ENCODE data around the gene OASL.
"Not testable (repeated sequence)": the region's sequence is repeated elsewhere in the genome, so short reads cannot be mapped to it uniquely, and the experiment has no call there.

The OASL gene

DNA sequence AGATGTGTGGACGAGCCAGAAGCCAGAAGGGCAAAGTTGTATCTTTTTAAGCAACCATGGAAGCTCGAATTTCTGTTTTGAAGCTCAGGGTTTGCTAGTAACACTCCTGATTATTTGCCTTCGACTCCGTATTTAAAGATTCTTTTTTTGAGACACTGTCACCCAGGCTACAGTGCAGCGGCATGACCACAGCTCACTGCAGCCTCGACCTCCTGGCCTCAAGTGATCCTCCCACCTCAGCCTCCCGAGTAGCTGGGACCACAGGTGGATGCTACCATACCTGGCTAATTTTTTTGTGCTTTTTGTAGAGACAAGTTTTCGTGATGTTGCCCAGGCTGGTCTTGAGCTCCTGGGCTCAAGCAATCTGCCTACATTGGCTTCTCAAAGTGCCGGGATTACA lies 18.7 kb upstream of the OASL start:
- peak; percentile 33 for DNase-seq

DNA sequence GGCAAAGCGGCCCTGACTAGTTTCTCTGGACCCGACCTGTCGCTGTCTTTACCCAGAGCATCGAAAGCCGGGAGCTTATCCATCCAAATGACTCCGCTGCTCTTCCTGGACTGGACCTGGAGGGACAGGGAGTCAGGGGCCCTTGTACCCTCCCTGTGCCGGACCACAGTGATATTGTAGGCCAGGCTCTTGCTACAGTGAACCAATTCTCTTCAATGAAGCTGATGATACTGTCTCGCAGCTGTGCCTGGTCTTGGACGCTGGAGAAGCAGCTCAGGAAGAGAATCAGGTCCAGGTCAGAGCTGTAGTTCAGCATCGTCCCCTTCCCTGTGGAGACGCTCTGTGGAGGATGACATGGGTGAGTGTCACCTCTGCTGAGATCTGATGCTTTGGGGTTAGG lies 14.7 kb upstream of the OASL start:
- no peak for DNase-seq

DNA sequence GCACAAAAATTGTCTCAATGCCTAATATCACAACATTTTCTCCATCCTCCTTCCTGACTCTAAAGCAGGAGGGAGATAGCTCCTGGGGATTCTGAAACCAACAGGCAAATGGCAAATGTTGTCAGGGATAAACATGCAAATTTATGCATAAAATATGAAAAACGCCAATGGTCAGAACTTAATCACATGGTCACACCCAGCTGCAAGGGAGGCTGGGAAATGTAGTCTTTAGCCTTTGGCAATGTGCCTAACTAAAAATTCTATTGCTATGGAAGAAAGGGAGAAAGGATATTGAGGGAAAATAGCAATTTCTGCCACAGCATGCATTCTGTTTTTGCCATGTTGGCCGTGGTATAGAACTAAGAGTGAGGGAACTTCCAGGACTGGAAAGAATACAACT lies 11.7 kb upstream of the OASL start:
- no peak for DNase-seq

- no peak for DNase-seq
These were observed 9.4 kb upstream of the OASL start for GRCh38 chr12:121048442-121048841.

- not testable (repeated sequence) for DNase-seq
These were observed 8.4 kb upstream of the OASL start for GRCh38 chr12:121047400-121047799.

DNA sequence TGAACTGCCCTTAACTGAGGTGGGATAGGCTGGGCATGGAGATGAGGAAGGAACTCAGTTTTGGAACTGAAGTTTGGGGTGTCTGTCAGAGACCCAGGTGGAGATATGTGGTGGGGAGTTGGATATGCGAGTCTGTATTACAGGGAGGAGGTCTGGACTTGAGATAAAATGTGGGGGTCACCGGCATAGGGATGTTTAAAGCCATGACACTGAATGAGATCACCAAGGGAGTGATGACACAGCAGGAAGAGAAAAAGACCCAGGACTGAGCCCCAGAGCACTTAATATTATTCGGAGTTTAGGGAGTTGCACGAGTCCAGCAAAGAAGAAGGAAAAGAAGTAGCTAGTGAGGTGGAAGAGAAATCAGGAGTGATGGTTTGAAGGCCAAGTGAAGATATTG lies 4.0 kb upstream of the OASL start:
- DNase-seq, result no peak

- peak; percentile 72 for DNase-seq
These were observed 2.2 kb downstream of the OASL start for GRCh38 chr12:121036810-121037326.

GRCh38 chr12:121034616-121035305 lies 4.3 kb downstream of the OASL start:
- no peak for DNase-seq

- peak; percentile 76 for DNase-seq
These were observed 5.3 kb downstream of the OASL start for GRCh38 chr12:121033625-121034349.

DNA sequence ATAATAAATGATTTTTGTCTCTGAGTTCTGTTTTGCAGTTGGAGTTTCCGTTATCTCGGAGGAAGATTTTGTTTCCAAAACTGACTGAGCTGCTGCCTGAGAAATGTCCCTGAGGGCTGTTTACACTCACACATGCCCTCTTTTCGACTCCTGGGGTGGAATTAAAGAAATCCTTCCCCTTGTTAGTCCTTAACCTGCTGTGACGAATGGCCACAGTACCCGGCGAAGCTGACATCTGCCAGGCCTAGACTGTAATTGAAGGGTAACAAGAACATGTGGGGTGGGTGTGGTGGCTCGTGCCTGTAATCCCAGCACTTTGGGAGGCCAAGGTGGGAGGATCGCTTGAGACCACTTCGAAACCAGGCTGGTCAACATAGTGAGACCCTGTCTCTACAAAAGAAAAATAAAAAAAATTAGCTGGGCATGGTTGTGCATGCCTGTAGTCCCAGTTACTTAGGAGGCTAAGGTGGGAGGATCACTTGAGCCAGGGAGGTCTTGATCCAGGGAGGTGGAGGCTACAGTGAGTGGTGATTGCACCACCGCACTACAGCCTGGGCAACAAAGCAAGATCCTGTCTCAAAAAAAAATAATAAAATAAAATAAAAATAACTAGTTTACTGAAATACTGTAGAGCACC lies 8.4 kb downstream of the OASL start:
- no peak for DNase-seq

DNA sequence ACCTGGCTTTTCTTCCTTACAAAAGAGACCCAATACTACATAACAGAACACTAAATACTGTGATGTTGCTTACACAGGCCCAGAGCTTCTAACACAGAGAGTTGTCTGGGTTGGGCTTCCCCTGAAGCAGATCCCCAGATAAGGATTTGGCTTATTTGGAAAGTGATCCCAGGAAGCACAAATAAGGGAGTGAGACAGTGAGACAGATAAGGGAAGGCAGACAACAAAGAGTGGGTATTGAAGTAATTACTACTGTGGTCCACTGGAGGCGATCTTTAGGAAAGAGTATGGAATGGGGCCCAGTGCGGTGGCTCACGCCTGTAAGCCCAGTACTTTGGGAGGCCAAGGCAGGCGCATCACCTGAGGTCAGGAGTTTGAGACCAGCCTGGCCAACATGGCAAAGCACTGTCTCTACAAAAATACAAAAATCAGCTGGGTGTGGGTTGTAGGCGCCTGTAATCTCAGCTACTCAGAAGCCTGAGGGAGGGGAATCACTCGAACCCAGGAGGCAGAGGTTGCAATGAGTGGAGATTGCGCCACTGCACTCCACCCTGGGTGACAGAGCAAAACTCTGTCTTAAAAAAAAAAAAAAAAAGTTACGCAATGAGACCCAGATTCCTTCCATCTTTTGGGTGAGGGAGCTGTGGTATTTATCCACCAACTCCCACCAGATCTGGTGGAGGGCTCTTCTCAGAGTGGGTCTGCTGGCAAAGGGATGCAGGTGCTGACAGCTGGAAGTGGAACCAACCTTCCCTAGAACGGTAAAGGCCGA lies 12.6 kb downstream of the OASL start:
- DNase-seq, result no peak

DNA sequence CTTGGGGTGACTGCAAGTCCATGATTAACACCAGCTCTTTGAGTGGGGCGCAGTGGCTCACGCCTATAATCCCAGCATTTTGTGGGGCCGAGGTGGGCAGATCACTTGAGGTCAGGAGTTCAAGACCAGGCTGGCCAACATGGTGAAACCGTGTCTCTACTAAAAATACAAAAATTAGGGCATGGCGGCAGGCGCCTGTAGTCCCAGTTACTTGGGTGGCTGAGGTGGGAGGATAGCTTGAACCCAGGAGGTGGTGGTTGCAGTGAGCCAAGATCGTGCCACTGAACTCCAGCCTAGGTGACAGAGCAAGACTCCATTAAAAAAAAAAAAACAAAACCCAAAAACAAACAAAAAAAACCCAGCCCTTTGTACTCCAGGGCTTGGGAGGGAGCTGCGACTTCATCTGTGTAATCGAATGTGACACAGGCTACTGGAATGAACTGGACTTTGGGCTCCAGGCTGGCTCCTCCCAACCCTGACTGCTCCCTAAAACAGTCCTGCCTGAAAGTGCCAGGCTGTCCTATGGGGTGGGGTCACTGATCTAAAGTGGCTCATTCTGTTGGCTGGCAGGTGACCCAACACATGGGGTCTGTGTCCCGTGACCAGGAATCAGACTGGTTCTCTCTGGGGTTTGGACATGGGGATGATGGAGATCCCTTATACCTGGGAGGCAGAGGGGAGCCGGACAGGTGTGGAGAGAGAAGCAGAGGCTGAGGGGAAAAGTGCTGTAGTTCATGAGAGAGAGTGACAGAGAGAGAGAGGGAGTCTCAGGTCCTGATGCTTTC lies 13.4 kb downstream of the OASL start:
- no peak for DNase-seq

DNA sequence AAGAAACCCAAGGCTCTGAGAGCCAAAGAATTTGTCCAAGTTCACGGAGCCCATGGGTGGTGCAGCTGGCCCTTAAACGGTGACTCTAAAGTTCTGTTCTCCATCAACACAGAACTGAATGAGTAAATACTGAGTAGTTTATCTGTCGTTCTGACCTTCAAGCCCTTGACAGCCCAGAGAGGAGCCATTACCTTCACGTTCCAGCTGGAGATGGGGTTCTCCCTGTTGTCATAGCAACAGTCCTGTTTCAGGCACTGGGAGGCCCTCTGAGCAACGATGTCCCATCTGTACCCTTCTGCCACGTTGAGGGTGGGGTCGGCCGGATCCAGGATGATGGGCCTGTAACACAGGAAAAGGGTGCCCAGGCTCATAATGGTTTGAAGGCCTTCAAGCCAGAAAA lies 15.2 kb downstream of the OASL start:
- DNase-seq, result no peak

DNA sequence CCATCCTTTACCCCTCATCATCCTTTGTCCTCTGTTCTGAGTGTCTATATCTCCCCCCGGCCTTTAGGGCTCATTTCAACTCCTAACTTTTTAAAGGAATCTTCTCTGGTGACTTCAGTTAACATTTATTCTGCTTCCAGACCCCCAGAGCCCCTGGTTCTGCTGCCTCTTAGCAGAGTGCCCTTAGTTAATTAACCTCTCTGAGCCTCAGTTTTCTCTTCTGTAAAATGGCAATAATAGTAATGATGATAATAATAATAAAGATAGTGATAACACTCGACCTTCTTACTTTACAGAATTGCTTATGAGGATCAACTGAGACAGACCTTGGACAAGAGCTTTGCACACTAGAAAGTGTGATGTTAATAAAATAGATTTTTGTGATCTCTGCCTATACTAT lies 16.3 kb downstream of the OASL start:
- no peak for DNase-seq

DNA sequence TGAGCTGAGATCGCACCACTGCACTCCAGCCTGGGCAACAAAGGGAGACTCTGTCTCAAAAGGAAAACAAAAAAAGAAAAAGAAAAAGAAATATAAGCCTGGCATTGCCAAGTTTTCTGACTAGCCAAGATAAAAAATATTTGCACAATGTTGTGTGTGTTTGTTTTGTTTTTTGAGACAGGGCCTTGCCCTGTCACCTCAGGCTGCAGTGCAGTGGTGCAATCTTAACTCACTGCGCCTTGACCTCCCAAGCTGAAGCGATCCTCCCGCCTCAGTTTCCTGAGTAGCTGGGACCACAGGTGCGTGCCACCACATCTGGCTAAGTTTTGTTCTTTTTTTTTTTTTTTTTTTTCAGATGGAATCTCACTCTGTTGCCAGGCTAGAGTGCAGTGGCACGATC lies 17.3 kb downstream of the OASL start:
- DNase-seq, result no peak

GRCh38 chr12:121018860-121019617 lies 20.0 kb downstream of the OASL start:
- no peak for DNase-seq

GRCh38 chr12:121017966-121018491 lies 21.0 kb downstream of the OASL start:
- no peak for DNase-seq

GRCh38 chr12:121015825-121016766 lies 22.9 kb downstream of the OASL start, which contains the start of gene C12orf43:
TSS of gene C12orf43 (minus strand) at chr12:121016487. CDS start at chr12:121016474, 13 bp downstream.
- peak; percentile 94 for DNase-seq

DNA sequence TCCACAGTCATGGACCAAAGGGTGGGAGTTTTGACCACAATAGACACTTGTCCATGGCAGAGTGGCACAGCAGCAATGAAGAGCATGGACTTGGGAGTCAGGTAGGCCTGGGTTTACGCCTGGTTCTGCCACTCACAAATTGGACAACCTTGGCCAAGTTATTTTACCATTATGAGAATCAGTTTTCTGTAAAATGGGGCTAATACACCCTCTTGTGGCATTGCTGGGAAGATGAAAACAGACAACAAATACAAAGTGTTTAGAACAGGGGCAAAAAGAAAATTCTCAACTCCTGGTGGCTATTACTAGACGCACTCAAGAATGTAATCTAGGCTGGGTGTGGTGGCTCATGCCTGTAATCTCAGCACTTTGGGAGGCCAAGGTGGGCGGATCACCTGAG lies 25.3 kb downstream of the OASL start:
- no peak for DNase-seq

DNA sequence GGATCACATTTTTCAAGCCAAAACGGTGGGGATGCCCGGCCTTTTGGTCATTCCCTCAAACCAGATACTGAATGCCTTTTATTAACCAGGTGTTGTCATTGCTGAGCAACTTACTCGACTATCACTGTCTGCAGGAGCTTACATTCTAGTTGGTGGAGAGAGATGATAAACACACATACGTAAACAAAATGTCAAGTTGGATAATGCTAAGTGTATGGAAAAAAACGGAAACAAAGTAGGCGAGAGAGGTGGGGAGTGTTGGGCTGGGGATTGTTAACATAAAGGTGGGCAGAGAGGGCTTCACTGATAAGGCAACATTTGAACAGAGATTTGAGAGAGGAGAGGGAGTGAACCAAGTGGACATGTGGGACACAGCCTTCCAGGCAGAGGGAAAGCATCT lies 27.2 kb downstream of the OASL start:
- no peak for DNase-seq
